Activated CD8-positive, alpha-beta memory T cell treated with anti-CD3 and anti-CD28 coated beads, Interleukin-2, amount 50 U/mL, for 1 hour (primary cell): Measurements from ENCODE around the gene RINL.

Source experiments
- DNase-seq: peaks from one replicate; pipeline ENCODE4 v3.0.0-alpha.2; 2020; ENCODE audit errors: extremely low read depth

The RINL gene

DNA sequence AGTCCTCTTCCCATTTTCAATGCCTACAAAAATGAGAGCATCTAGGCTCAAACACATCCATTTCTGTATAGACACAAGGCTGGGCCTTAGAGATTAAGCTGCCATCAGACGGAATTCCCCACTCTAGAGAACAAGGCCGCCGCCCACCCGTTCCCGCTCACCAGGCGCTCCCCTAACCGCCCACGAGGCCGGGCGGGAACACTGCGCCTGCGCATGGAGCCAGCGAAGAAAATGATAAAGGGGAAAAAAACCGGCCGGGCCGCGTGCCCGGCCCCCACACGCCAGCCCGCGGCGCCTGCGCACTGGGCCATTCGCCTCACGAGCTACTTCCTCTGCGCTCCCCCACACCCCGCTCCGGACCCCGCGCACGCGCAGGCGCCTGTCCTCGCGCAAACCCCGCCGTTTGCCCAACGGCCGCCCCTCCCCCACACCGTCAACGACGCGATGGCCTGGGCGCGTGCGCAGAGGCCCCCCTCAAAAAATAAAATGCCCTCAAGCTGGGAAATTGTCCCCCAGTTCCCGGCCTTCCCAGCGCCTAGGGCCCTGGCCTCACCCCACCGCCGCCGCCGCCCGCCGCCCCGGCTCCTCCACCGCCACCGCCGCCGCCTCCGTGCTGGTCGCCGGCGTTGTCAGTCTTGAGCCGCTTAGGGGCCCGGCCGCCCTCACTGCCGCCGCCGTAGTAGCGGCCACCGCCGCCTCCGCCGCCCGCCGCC lies 28.8 kb downstream of the RINL start:
- DNase-seq = peak; percentile 90

DNA sequence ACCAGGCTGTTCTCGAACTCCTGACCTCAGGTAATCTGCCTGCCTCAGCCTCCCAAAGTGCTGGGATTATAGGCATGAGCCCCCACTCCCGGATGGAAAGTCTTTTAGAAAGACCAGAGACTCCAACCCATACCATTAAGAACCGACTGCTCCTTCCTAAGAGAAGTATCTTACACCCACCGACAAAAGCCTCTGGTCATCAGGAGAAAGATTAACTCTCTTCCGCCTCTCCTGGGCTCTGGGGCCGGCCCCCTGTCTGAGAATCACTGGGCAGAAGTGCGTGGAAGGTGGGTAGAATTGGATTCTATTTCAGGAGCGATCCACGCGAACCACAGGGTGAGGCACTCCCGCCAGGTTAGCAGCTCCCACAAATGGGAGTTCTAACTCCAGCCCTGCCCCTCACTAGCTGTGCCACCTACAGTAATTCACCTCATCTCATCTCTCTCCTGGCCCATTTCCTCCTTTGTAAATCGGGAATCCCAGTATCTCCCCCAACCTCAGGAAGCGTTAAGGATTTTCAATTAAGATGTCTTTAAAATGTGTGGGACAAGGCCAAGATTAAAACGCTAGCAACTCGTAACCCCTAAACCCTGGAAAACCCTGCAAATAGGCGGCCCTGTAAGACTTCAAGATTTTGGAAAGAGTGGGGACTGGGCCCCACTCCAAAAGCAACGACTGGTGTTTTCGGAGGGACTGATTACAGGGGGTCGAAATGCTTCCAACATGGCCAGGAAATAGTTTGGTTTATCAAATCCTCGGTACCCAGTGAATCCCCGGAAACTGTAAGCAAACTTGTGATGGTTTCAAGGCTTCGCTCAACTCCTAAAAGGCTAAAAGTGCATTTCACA lies 29.6 kb downstream of the RINL start:
- no peak for DNase-seq

DNA sequence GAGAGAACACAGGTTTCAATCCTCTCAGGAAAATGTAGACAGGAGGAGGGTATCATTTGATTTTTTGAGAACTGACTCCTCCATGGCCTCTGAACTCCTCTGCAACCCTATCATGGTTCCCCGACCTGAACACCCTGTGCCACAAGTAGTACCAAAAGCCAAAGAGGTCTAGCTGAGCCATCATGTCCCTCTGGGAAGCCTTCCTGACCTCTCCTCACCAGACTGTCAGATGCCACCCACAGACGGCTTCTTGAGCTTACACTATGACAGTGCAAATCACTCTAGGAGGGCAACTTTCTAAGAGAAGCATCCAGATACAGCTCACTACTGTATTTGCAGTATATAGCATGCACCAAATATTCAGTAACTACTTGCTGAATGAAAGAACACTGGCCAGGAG lies 32.0 kb downstream of the RINL start:
- DNase-seq = no peak

DNA sequence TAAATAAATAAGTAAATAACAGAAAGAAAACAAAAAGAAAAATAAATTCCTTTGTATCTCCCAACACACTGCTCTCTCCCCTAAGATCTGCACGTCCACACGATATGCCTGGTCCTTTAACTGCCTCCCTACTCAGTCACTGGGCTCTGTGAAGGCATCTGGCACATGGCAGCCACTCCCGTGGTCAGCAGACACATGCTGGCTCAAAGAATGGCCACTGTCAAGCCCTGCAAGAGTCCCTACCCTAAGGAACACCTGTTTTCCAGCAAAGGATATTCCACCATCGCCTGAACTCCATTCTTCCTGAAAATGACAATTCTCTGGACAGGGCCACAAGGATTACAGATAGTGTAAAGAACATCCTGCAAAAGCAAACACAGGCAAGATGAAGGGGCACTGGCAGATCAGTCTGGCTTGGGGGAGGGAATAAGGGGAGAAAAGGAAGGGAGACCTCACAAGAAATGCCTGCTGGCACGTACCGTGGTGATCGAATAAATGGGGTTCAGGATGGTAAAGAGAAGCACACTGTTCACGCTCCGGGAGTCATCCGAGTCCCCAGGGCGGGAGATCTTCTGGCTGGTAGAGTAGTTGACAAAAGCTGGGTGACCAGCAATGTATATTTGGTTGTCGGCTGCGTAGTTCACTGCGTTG lies 32.6 kb downstream of the RINL start:
- no peak for DNase-seq

DNA sequence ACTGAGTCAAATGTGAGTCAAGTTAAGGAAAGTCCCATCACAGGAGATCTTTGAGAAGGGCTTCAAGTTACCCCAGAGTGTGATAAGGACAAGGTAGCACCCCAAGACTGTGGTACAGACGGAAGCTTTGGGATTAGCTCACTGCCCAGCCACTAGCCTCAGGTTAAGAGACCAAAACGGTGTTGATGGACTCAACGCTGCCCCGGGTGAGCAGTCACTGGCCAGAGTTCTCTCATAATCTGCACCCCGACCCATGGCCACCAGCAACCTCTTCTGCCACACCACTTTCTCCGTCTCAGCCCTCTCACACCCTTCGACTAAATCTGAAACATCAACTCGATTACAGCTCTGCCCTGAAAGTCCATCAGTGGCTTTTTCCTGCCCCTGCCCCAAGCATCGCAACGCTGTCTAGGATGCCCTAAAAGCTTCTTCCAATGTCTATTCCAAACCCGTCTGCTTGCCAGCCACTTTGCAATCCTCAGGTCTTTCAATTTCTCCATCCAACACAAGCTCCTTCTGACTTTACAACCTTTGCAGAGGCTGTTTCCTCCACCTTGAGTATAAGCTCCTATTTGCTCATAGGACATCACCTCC lies 33.9 kb downstream of the RINL start:
- DNase-seq = no peak

DNA sequence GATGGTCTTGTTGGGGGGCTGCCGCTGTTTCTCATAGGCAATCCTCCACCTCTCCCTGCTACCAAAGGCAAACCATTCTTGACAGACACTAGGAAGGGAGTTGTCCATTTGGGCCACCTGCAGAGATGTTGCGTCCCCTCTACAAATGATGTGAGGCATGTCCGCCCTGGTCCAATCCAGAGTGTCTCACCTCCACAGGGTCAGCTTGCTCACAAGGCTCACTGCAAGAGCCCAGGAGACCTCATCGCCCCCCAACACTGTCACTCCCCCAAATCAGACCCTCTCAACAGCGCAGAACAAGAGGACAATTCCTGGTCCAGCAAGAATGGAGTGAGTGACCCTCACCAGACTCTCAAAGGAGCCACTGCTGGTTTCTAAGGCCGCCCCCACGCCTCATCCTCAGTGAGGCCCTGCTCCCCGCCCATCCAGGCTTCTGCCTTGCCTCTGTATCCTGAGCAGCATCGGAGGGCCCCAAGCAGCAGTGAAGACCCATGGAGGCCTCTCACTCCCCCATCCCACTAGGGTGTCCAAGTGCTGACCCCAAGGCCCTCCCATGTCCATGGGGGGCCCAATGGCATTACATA lies 34.8 kb downstream of the RINL start:
- no peak for DNase-seq

DNA sequence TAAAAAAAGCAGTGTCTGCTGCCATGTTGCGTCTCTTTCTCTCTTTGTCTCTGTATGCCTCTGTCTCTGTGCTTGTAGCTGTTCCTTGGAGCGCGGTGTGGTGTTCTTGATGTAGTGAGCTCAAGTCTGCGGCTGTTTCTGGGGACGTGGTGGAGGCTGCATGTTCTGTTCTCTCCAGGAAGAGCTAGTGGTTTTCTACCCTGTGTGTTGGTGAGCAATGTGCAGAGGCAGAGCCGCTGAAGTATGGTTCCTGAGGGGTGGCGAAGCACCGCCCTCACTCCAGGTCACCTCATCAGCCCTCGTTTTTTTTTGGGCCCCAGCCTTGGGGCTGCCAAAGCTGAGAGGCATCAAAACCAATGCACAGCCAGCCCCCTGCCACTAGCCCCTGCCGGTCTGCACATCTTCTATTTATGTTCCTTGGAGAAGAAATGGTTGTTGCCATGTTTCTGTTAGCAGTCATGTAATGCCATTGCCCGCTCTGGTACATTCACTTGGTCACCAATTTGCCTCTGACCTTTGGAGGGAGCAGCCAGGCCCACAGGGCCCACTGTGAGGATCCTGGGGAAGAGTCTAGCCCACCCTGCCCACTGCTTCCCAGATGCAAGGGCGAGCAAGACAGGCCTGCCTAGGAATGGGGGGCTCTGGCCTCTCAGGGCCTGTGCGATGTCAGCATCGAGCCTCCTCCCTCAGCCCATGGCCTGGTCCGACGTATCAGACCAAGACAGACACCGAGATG lies 35.5 kb downstream of the RINL start:
- peak; percentile 68 for DNase-seq

DNA sequence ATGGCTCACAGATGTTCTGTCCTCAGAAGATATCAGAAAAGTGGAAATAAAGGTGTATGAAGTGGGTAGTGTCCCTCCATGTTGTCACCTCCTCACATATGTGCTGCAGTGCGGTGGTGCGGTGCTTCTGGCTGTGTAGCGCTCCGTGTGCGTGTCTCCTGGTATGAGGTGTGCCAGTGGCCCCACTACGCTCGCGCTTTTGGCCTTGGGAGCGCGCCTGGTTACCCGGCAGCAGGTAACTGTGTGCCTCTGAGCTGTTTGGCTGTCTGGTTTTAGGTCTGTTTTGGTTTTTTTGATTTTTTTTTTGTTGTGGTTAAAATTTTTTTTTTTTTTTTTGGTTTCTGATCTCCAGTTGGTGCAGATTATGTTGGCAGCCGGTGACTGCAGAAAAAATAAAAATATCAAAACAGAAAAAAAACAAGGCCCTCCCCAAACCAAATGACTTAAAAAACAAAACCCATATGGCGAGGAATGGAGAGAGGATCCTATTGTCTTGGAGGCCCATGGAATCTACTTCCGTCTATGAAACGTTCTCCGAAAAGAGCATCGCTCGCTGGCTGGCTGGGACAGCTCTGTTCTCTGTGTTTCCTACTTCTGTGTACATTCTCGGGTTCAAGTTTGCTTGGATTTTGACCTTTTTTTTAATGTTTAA lies 36.2 kb downstream of the RINL start:
- no peak for DNase-seq

DNA sequence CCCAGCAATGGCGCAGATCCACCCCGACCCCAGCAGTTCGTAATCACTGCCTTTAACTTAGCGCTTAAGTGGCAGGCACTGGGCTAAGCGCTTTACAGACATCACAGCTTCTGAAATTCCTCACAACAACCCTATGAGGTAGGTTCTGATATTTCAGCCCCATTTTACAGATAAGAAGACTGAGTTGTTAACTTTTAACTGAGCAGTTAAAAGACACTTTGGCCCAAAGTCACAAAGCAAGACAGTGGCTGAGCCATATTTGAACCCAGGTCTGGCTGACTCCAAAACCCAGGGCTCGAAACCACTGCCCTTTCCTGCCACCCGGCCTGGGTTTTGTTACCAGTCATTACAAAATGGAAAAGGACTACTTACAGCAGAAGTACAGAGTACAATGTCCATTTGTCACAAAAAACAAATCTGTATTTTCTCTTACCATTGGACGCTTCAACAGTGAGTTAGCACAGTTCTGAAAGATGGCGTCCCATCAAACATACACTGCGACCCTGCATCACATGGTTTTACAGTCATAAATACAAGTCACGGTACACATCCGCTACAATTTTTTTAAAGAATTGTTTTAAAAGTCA lies 36.8 kb downstream of the RINL start:
- DNase-seq = no peak

DNA sequence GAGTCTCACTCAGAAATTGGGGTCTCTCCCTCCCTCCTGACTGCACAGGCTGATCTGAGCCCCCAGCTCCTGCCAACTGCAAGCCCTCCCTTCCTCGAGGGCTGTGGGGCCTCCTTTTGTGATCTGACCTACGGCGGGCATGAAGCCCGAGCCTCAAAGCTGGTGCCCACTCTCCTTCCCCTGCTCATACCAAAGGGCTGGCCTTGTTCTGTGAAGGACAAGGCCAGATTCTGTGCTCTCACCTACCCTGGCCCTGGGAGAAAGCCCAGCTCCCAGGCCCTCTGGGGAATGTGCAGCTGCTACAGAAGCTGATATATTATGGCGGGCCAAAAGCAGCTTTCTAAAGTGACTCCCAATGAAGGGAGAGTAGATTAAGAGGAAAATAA lies 37.5 kb downstream of the RINL start:
- no peak for DNase-seq

DNA sequence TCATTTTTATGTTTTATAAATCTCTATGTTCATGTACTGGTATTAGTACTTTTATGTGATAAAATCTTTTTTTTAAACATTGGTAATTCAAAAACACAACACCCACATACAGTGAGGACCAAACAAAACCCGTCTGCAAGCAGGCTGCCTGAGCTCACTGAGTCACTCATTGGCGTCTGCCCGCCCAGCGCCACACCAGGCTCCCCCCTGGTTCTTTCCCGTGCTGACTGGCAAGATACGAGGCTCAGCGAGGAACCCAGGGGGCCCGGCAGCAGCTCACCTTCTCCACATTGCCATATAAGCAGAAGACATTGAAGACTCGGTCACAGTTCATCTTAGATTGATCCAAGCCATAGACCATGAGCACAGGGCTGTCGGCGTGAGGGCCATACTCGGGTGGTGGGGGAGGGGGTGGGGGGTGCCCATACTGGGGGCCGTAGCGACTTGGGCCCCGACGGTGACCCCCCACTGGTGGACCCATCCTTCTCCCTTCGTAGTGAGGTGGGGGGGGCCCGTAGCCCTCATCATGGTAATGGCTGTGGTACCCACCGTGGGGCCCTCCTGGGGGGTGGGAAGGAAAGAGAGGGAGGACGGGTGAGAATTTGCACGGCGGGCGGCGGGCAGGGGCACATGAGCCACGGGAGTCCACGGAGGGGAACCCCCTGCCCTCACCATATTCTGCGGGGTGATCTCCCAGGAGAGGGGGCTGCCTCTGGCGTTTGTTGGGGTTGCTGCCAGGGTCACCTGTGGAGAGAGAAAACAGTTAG lies 38.1 kb downstream of the RINL start:
- no peak for DNase-seq

DNA sequence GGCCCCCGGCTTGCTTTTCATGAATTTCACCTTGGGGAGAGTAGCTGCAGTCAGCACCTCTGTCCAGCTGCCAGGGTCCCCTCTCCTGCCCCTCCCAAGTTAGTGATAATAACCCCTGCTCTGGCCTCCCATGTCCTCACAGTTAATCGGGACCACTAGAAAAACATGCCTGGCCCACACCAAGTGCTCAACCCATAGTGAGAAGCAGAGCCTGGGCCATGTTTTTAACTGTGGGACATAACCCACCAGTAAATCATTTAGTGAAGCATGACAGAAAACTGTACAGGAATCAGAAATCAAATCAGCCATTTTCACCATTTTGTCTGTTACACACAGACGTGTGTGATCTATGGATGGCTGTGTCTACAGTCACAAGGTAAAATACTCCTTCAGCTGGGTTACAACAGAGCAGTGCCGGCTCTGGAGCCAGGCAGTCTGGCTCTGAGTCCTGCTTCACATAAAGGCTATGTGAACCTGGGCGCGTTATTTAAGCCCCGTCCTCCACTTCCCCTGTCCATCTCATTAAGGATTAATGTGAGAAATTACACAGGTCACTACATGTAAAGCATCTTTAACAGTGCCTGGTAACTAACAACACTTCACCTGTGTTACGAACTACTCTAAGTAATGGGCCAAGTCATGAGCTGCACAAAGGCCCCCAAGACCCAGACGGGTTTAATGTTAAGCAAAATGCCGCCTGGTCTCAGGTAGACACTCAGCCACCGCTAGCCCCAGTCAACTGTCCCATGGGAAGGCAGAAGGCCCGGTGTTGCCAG lies 38.9 kb downstream of the RINL start:
- DNase-seq = no peak

DNA sequence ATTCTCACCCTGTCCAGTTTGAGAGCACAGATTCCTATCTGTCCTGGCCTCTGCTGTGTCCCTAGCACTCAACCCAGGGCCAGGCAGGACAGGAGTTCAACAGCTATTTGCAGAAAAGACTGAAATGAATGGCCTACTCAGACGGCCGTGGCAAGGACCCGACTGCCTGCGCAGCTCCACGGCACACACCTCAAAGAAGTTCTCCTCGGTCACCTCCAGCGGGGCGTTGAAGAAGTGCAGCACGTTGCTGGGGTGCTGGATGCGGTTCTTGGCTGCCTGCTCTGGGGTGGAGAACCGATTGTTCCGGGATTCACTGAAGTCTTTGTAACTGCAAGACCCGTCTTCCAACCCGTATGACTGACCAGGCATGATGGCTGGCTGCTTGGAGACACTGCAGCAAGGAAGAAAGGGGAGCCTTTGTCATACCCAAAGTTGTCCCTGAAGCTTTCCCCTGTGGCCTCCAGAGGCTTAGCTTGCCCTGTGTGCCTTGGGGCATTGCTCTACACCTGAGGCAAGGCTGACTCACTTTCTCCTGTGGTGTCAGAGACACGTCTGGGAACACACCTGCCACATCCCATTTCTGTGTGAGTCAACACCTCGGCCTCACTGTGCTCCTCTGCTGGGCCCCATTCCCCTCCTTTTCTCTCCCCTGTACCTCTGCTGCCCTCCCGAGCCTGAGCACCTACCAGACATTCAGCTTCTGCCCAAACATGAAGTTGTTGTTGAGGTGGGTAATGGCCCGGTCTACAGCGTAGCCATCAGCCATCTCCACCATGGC lies 39.7 kb downstream of the RINL start:
- DNase-seq = no peak

DNA sequence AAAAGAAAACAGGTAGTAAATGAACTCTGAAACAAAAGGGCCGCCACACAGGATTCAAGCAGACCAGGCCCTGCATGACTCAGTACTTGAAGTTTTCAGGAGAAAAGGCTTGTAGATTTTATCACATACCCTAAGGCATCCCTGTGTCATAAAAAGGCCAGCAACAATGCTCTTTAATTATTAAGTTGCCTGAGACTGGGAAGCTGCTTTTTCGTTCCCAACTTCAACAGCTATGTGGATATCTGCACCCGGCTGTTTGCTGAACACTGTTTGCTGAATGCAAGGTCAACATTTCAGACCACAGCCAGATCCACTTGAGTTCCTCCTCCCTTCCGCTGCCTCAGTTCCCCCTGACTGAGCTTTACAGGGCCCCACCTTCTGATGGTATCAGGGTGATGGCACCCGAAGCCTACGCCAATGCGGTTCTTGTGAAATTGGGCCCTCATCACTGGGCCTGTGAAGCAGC lies 40.4 kb downstream of the RINL start:
- no peak for DNase-seq

DNA sequence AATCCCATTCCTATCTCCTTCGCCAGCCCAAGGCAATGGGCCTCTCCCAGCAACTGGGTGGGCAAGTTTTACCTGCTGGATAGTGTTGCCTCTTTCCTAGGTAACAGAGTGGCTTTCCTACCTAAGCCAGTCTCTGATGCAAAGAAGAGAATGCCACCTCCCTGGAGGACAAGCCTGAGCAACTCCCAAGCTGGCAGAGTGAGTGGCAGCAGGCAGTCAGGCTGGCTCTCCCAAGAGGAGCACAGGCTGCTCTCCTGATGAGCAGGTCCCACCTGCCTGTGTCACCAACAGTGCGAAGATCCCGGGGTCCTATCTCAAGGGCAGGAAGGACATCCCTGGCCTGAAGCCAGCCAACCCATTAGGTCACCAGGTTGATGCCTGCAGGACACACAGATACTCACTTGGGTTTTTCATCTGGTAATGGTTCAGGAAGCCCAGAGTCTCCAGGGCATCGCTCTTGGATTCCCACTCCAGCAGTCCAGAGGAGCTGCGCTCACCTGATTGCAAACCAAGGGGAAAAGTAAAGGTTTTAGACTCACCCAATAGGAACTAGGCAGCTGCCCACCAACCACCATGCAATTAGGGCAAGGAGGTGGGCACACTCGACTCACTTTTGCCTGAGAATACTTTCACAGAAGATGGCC lies 41.0 kb downstream of the RINL start:
- no peak for DNase-seq

DNA sequence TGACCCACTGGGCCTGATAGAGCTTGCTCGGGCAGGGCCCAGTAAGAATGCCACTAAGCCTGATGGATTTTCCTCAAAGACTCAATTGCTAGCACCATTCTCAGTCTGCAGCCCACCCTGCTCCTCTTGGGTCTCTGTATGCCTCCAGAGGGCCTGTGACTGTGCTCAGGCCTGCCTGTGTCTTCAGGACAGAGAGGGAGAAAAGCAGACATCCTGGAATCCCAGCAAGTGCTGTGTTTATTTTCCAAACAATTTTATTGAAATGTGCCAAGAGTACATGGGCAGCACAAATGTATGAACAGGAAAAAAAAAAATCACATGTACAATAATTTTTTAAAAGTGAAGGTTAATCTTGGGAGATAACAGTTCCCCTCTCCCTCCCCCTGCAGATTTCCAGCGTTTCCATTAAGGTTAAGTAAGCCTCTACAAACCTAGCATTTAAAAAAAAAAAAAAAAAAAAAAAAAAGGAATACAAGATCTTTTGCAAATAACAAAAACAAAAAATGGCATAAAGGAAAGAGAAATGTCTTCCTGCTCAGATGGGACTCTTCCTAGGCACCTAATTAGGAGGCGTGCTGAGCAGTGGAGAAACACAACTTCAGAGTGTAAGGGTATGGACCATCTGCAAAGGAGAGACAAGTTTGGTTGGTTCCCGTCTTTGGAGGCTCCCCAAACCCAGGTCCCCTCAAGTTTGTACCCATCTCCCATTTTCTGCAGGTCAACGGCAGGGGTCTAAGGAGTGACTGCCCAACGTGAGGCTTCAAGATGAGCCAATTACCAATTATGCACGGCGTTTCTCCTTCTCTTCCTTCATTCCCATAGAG lies 41.7 kb downstream of the RINL start:
- no peak for DNase-seq

DNA sequence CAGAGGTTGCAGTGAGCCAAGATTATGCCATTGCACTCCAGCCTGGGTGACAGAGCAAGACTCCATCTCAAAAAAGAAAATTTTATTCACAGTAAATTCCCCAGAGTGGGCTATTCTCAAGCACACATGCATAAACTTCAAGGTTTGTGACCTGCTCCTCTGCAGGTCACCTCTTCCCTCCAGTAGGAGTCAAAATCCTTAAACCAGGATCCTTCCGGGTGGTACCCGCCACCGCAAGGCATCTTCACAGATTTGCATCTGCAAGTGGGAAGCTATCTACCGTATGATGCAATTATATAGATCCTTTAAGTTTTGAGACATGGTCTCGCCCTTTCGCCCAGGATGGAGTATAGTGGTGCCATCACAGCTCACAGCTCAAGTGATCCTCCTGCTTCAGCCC lies 43.5 kb downstream of the RINL start:
- no peak for DNase-seq
